CD4-positive, alpha-beta T cell treated with Interleukin-4 for 1 hour (primary cell): Measurements from ENCODE around the gene UBL4B.

Experiments used
- DNase-seq, 2 donors: peaks; one replicate each; pipeline ENCODE4 v3.0.0-alpha.2; 2020 to 2022

The UBL4B gene

GRCh38 chr1:110085671-110086070 is 26.6 kb upstream of the UBL4B start:
- no peak for DNase-seq

DNA sequence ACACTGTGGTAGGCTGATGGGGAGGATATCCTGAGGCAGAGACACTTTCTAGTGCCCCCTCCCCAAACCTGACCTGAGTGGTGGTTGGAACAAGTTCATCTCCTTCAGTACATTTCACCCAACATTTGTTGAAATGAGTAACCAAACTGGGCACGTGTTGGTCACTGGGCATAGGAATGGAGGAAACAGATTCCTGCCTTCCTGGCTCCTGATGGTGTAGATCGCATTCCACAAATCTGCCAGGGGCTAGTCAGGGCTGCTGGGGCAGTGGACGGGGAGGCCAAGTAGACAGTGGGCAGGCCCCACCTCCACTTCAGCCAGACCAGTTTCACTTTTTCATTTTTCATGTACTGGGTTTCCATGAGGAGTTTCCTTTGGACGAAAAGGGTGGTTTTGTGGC is 25.3 kb upstream of the UBL4B start:
- DNase-seq = no peak

DNA sequence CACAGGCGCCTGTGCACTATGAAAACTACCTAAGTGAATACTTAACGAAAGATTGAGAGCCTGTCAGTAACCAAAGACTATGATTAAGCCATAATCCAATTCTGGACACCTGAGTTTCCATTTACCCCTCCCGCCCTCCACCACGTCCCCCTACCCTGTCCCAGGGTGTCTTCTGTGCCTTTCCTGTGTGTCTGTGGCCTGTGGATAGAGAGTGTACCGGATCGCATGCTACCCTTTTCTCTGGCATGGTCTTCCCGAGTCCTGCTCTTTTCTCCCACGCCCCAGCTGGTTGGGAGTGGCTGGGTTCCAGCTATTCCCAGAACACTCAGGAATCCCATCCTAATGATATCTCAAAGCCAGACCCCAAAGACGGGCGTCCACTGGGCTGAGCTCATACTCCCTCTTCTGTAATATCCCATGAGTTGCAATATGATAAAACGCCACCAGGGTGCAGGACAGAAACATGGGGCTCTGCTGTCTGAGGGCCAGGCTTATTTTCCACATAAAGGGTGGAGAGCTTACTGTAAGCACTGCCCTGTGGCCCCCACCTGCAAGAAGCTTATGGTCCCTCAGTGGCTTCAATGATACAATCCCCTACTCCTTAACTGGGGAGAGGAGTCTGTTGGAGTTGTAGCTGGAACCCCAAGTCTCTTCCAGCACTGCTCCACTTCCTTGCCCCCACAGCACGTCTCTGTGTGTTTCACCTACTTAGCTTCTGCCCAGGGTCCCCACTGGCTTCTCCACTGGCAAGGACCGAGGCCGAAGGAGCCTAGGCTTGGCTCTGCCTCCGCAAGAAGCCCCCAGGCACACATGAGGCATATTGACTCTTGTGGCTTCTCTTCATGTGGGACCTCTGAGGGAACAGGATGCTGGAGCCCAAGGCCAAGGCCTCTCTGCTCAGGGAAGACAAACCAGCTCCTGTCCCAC is 24.2 kb upstream of the UBL4B start:
- peak; percentile 40 to 56 for DNase-seq

DNA sequence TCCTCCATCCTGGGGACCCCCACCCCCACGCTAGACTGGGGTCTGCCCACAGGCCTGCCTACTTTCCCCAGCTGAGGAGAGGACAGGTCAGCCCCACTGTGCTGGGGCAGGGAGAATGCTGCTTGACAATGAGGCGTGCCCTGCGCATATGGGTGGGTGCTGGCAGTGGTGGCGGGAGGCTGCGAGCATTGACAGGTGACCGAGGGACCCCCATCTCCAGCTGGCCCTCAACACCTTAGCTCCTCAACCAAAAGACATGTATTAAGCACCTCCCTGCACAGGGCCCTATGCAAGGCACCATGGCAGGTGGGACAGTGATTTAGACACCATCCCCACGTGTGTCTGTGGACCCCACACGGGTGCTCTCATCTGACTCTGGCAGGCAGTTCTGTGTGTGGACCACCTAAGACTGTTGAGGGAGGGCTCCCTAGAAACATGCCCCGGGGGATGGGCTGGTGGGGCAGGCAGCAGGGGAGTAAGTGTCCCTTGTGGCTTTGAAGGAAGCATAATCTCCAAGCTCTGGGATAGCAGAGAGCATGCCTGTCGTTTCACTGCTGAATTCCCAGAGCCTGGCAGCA is 23.4 kb upstream of the UBL4B start:
- no peak for DNase-seq

GRCh38 chr1:110089561-110090275 is 22.5 kb upstream of the UBL4B start:
- DNase-seq = no peak

DNA sequence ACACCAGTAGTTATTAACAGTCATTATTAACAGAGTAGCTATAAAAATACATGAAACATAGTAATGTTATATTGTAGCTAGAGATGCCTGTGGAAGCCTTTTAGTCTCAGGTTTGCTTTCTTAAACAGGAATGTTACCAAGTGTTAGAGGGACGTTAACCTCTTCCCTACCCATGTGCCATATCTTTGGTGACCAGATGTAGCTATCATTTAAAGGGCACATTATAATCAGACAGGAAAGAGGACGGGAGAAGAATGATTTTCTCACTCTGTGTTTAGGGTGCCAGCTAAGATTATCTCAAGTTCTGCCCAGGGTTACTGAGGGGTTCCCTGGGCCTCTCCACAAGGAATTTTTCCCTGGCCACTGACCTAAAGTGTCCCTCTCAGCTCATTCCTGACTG is 20.9 kb upstream of the UBL4B start:
- DNase-seq = no peak

DNA sequence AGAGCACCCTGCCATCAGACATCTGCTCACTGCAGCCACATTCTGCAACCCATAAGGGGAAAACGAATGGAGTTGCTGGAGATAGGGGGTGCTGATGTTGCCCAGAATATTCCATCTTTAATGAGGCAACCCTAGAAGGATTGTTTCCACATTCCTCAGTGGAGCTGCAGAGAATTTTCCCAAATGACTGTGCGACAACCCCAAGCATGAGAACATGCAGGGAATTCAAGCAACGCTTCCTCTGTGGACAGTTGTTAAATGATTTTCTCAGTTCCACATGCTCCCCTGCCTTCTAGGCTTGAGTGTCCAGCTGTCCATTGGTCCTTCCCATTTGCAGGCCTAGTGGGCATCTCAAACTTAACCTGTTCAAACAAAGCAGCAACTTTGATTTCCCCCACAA is 20.5 kb upstream of the UBL4B start:
- DNase-seq = no peak

DNA sequence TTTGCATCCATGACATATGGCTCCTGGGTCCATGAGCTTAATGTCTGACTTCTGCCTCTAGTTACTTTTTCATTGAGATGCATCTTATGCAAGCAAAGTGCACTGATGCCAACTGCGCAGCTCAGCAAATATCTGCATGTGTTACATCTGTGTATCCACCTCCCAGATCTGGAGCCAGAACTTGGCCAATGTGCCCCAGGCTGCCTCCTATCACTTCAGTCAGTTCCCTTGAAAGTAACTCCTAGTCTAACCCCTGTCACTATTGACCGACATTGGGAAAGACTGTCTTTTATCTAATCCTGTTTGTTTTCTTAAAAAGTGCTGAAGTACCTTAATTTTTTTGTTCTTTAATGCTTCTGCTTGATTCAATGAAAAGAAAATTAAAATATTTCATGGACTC is 19.3 kb upstream of the UBL4B start:
- no peak for DNase-seq

- no peak for DNase-seq
Measured at GRCh38 chr1:110094931-110095654, 17.1 kb upstream of the UBL4B start.

- no peak for DNase-seq
Measured at GRCh38 chr1:110097507-110098221, 14.6 kb upstream of the UBL4B start.

GRCh38 chr1:110098222-110099026 is 13.8 kb upstream of the UBL4B start:
- DNase-seq = no peak

DNA sequence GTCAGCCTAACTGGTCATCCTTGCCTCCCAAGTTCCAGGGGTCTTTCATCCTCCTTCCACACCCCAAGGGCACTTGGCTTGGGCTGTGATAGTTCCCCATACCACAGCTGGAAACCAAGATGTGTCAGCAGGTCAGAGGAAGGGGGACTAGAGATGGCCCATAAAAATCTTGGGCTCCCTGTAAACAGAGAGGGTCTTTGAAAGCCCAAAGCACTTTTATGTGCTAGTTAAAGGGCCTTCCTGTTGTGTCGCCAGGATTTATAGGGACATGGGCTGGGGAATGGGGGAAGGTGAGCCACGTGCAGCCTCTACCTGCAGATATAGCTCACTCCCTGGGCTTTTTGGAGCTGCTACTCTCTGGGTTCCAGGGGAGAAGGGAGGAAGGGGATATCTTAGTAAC is 11.9 kb upstream of the UBL4B start:
- no peak for DNase-seq

- DNase-seq = no peak
Measured at GRCh38 chr1:110102081-110102480, 10.2 kb upstream of the UBL4B start.

- DNase-seq = peak; percentile 58 to 67
Measured at GRCh38 chr1:110106013-110106941, 6.0 kb upstream of the UBL4B start.

- no peak for DNase-seq
Measured at GRCh38 chr1:110107867-110108469, 4.3 kb upstream of the UBL4B start.

GRCh38 chr1:110111081-110111480 is 1.2 kb upstream of the UBL4B start:
- DNase-seq = no peak

GRCh38 chr1:110112656-110113055 is 413 bp downstream of the UBL4B start:
- no peak for DNase-seq

- no peak for DNase-seq
Measured at GRCh38 chr1:110113551-110113950, 1.3 kb downstream of the UBL4B start.

DNA sequence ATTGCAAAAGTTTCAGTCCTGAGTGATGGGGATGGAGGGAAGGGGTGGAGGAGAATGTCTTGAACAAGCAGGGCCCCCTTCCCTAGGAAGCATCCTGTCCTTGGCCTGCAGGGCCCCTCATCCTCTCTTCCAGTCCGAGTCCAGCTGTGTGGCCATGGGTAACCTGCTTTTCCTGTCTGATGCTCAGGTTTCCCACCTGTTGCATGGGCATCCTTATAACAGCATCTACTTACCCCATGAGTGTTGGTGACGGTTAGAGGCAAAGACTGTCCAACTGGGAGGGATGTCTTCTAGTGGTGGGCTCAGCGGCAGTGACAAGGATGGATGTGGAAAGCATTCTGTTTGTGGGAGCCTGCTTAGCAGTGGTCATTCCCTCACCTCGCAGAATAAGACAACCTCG is 1.9 kb downstream of the UBL4B start:
- DNase-seq = no peak

GRCh38 chr1:110114784-110115183 is 2.5 kb downstream of the UBL4B start:
- no peak for DNase-seq
